ELF-1 (cell line): ENCODE data around the gene AXIN2.

Experiments used
- DNase-seq: peaks from one replicate; pipeline ENCODE4 v3.0.0-alpha.2; 2016; ENCODE audit warnings: low read depth, low spot score

The AXIN2 gene

GRCh38 chr17:65584604-65585521 is 23.4 kb upstream of the AXIN2 start:
- no peak for DNase-seq

GRCh38 chr17:65583921-65584603 is 22.6 kb upstream of the AXIN2 start:
- no peak for DNase-seq

- peak; percentile 88 for DNase-seq
Observed at GRCh38 chr17:65576939-65577338, 15.5 kb upstream of the AXIN2 start.

- DNase-seq, result no peak
Observed at GRCh38 chr17:65573282-65573602, 11.8 kb upstream of the AXIN2 start.

GRCh38 chr17:65572581-65573281 is 11.3 kb upstream of the AXIN2 start:
- peak; percentile 93 for DNase-seq

- DNase-seq, result no peak
Observed at GRCh38 chr17:65572186-65572580, 10.7 kb upstream of the AXIN2 start.

GRCh38 chr17:65568918-65569317 is 7.5 kb upstream of the AXIN2 start:
- DNase-seq, result no peak

- DNase-seq, result no peak
Observed at GRCh38 chr17:65567566-65567965, 6.1 kb upstream of the AXIN2 start.

GRCh38 chr17:65565559-65565958 is 4.1 kb upstream of the AXIN2 start:
- no peak for DNase-seq

- DNase-seq, result no peak
Observed at GRCh38 chr17:65564793-65565192, 3.3 kb upstream of the AXIN2 start.

- DNase-seq, result no peak
Observed at GRCh38 chr17:65562206-65562531, 721 bp upstream of the AXIN2 start.

- peak; percentile 97 for DNase-seq
Observed at GRCh38 chr17:65560628-65561451, 608 bp downstream of the AXIN2 start.

- DNase-seq, result peak; percentile 59
Observed at GRCh38 chr17:65559804-65560627, 1.4 kb downstream of the AXIN2 start.

- DNase-seq, result no peak
Observed at GRCh38 chr17:65559461-65559803, 2.0 kb downstream of the AXIN2 start.

- DNase-seq, result no peak
Observed at GRCh38 chr17:65558683-65559460, 2.6 kb downstream of the AXIN2 start.

GRCh38 chr17:65558311-65558682 is 3.2 kb downstream of the AXIN2 start:
- DNase-seq, result no peak

- no peak for DNase-seq
Observed at GRCh38 chr17:65557349-65558310, 3.8 kb downstream of the AXIN2 start.

GRCh38 chr17:65556910-65557348 is 4.5 kb downstream of the AXIN2 start:
- no peak for DNase-seq
